Dermis microvascular lymphatic vessel endothelial cell (primary cell): ENCODE measurements around the gene TRPV3. TPM values are rescaled to one million over a fixed set of nuclear protein-coding genes. Genes with fewer than 3 reads are reported as not detected.
"Not testable (repeated sequence)": the region's sequence is repeated elsewhere in the genome, so short reads cannot be mapped to it uniquely, and the experiment has no call there.

Source experiments
- DNase-seq, 2 donors: peaks; one replicate each; pipeline versions ENCODE4 v3.0.0 to v3.0.0-alpha.2; 2010; ENCODE audit warnings: low read depth in 2 of 2
- total RNA-seq: library from RNA; depleted of rRNA; stranded (reverse); fragments of >200 nt; gene quantifications from 2 replicates; pipeline ENCODE4 v1.2.1, GENCODE V29; 2014

The TRPV3 gene
- total RNA-seq, 1 donor from 2014 or later: 0.13 TPM

- no peak for DNase-seq
Measured at GRCh38 chr17:3526971-3527370, 30.6 kb downstream of the TRPV3 start.

GRCh38 chr17:3526491-3526890 is 31.1 kb downstream of the TRPV3 start:
- no peak for DNase-seq

GRCh38 chr17:3524024-3524423 is 33.6 kb downstream of the TRPV3 start:
- no peak for DNase-seq

- DNase-seq: not testable (repeated sequence)
Measured at GRCh38 chr17:3519472-3519871, 38.1 kb downstream of the TRPV3 start.

- DNase-seq: no peak
Measured at GRCh38 chr17:3514873-3515272, 42.7 kb downstream of the TRPV3 start.

- not testable (repeated sequence) for DNase-seq
Measured at GRCh38 chr17:3514167-3514566, 43.4 kb downstream of the TRPV3 start.

GRCh38 chr17:3513305-3514035 is 44.1 kb downstream of the TRPV3 start:
- no peak for DNase-seq

GRCh38 chr17:3512505-3513171 is 45.0 kb downstream of the TRPV3 start:
- no peak for DNase-seq

- no peak for DNase-seq
Measured at GRCh38 chr17:3511852-3512504, 45.6 kb downstream of the TRPV3 start.

- no peak for DNase-seq
Measured at GRCh38 chr17:3510090-3510489, 47.5 kb downstream of the TRPV3 start.

GRCh38 chr17:3507869-3508268 is 49.7 kb downstream of the TRPV3 start:
- DNase-seq: no peak

- no peak for DNase-seq
Measured at GRCh38 chr17:3507071-3507470, 50.5 kb downstream of the TRPV3 start.

GRCh38 chr17:3506054-3506453 is 51.6 kb downstream of the TRPV3 start:
- DNase-seq: no peak

- DNase-seq: no peak
Measured at GRCh38 chr17:3505008-3505407, 52.6 kb downstream of the TRPV3 start.

GRCh38 chr17:3503285-3503684 is 54.3 kb downstream of the TRPV3 start:
- DNase-seq: no peak

- DNase-seq: no peak
Measured at GRCh38 chr17:3502466-3502865, 55.1 kb downstream of the TRPV3 start.

- no peak for DNase-seq
Measured at GRCh38 chr17:3501344-3501743, 56.3 kb downstream of the TRPV3 start.

GRCh38 chr17:3497101-3497500 is 60.5 kb downstream of the TRPV3 start:
- DNase-seq: no peak

GRCh38 chr17:3485481-3486068 is 72.0 kb downstream of the TRPV3 start:
- DNase-seq: no peak

GRCh38 chr17:3482852-3483251 is 74.8 kb downstream of the TRPV3 start:
- DNase-seq: no peak

GRCh38 chr17:3479988-3480387 is 77.6 kb downstream of the TRPV3 start:
- no peak for DNase-seq
